Right atrium auricular region (tissue), 2 donors: ENCODE results near the gene AFAP1. TPM values are rescaled to one million over a fixed set of nuclear protein-coding genes. Genes with fewer than 3 reads are reported as not detected.

Experiments used
- DNase-seq: peaks from one replicate; pipeline ENCODE4 v3.0.0-alpha.2; 2019; ENCODE audit warnings: low spot score
- H3K27ac ChIP-seq, 2 donors: fragments of 200-600 bp; sonication (generic); 1 replicate in 1 of 2; 2 replicates in 1 of 2; pipeline ENCODE4 v1.5.1; 2016 to 2019
- H3K27me3 ChIP-seq, 2 donors: fragments of 200-600 bp; sonication (generic); one replicate each; pipeline versions ENCODE4 v1.5.1 to v1.6.0; 2017 to 2019
- H3K36me3 ChIP-seq: fragments of 200-600 bp; sonication (generic); one replicate; pipeline ENCODE4 v1.5.1; 2016
- H3K4me1 ChIP-seq, 2 donors: fragments of 200-600 bp; sonication (generic); one replicate each; pipeline versions ENCODE4 v1.5.1 to v1.6.0; 2017 to 2019
- H3K4me3 ChIP-seq, 2 donors: fragments of 200-600 bp; sonication (generic); 1 replicate in 1 of 2; 2 replicates in 1 of 2; pipeline ENCODE4 v1.5.1; 2017 to 2019; ENCODE audit warnings: mild to moderate bottlenecking in 1 of 2, moderate library complexity in 1 of 2
- H3K9me3 ChIP-seq, 2 donors: fragments of 200-600 bp; sonication (generic); one replicate each; pipeline ENCODE4 v1.5.1; 2019
- total RNA-seq, 2 donors: library from RNA; depleted of rRNA; stranded (reverse); fragments of >200 nt; gene quantifications; one replicate each; pipeline ENCODE4 v1.1.0, GENCODE V29; 2016
- TF ChIP-seq, protein P1 (sequence below), 2 donors: fragments of 200-600 bp; sonication (generic); IDR thresholded peaks; one replicate each; pipeline ENCODE4 v1.5.1; 2019; ENCODE audit warnings: antibody characterized with exemption in 2 of 2

The AFAP1 gene
- total RNA-seq, 2 donors from 2014 or later: 16.2 to 27.2 TPM

- H3K27me3 ChIP-seq: no peaks in the 10 kb centered on the region
- H3K4me1 ChIP-seq: peaks cover 0 to 29% of the 10 kb centered on the region in 2 donors
- DNase-seq: no peak
- H3K27ac ChIP-seq: peak overlapping the region; percentile 10 to 33
- peaks cover 0 to 9% of the 10 kb centered on the region in 2 donors for H3K9me3 ChIP-seq
- TF ChIP-seq, protein P1, sequence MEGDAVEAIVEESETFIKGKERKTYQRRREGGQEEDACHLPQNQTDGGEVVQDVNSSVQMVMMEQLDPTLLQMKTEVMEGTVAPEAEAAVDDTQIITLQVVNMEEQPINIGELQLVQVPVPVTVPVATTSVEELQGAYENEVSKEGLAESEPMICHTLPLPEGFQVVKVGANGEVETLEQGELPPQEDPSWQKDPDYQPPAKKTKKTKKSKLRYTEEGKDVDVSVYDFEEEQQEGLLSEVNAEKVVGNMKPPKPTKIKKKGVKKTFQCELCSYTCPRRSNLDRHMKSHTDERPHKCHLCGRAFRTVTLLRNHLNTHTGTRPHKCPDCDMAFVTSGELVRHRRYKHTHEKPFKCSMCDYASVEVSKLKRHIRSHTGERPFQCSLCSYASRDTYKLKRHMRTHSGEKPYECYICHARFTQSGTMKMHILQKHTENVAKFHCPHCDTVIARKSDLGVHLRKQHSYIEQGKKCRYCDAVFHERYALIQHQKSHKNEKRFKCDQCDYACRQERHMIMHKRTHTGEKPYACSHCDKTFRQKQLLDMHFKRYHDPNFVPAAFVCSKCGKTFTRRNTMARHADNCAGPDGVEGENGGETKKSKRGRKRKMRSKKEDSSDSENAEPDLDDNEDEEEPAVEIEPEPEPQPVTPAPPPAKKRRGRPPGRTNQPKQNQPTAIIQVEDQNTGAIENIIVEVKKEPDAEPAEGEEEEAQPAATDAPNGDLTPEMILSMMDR (IDR thresholded peaks at IDR 0.05): no peak
- no peak overlapping the region for H3K4me3 ChIP-seq
- no peaks in the 10 kb centered on the region for H3K36me3 ChIP-seq
Observed at GRCh38 chr4:7890635-7891393, 48.8 kb downstream of the AFAP1 start.

GRCh38 chr4:7887436-7887835, 52.2 kb downstream of the AFAP1 start:
- no peak overlapping the region for H3K27ac ChIP-seq
- H3K9me3 ChIP-seq: peaks cover 0 to 9% of the 10 kb centered on the region in 2 donors
- no peaks in the 10 kb centered on the region for H3K27me3 ChIP-seq
- no peak overlapping the region for H3K4me3 ChIP-seq
- no peak for DNase-seq
- TF ChIP-seq, protein P1 (IDR thresholded peaks at IDR 0.05): no peak
- peaks cover 0 to 33% of the 10 kb centered on the region in 2 donors for H3K4me1 ChIP-seq
- H3K36me3 ChIP-seq: no peaks in the 10 kb centered on the region

GRCh38 chr4:7886007-7886973, 53.4 kb downstream of the AFAP1 start:
- H3K4me3 ChIP-seq: no peak overlapping the region
- H3K27me3 ChIP-seq: no peaks in the 10 kb centered on the region
- H3K4me1 ChIP-seq: peaks cover 0 to 27% of the 10 kb centered on the region in 2 donors
- no peak for DNase-seq
- no peaks in the 10 kb centered on the region for H3K36me3 ChIP-seq
- TF ChIP-seq, protein P1 (IDR thresholded peaks at IDR 0.05): no peak
- H3K9me3 ChIP-seq: peaks cover 0 to 9% of the 10 kb centered on the region in 2 donors
- peak overlapping the region; percentile 27 to 66 for H3K27ac ChIP-seq

- DNase-seq: no peak
- Histone ChIP-seq H3K4me1 (peaks cover 0 to 27% of the 10 kb centered on the region in 2 donors), H3K36me3 (no peaks in the 10 kb centered on the region), H3K27ac (peak overlapping the region; percentile 27 to 66), H3K4me3 (no peak overlapping the region), H3K9me3 (peaks cover 0 to 9% of the 10 kb centered on the region in 2 donors), H3K27me3 (no peaks in the 10 kb centered on the region)
- TF ChIP-seq, protein P1 (IDR thresholded peaks at IDR 0.05): no peak
Observed at GRCh38 chr4:7885216-7886006, 54.2 kb downstream of the AFAP1 start.

GRCh38 chr4:7880683-7881082, 59.0 kb downstream of the AFAP1 start:
- Histone ChIP-seq H3K9me3 (no peaks in the 10 kb centered on the region), H3K4me3 (no peak overlapping the region), H3K27ac (peak overlapping the region in 1 of 2 donors; percentile 27), H3K4me1 (peaks cover 0 to 54% of the 10 kb centered on the region in 2 donors), H3K27me3 (no peaks in the 10 kb centered on the region), H3K36me3 (no peaks in the 10 kb centered on the region)
- no peak for DNase-seq
- TF ChIP-seq, protein P1 (IDR thresholded peaks at IDR 0.05): no peak
